H9 (cell line): ENCODE results near the gene MROH7. TPM values are rescaled to one million over a fixed set of nuclear protein-coding genes. Genes with fewer than 3 reads are reported as not detected.

Experiments used
- DNase-seq: peaks from one replicate; pipeline ENCODE4 v3.0.0-alpha.2; 2017
- H2AFZ ChIP-seq: one replicate; pipeline ENCODE4 v1.6.1; 2013; ENCODE audit warnings: mild to moderate bottlenecking, low read length, control low read depth, moderate library complexity
- H2AK5ac ChIP-seq: 2 replicates; pipeline ENCODE4 v1.6.1; 2013; ENCODE audit warnings: low read length, control low read depth, mixed read lengths; ENCODE audit not compliant: insufficient read length
- H2BK120ac ChIP-seq: one replicate; pipeline ENCODE4 v1.6.1; 2013; ENCODE audit warnings: low read depth, mild to moderate bottlenecking, low read length, control low read depth, inconsistent platforms; ENCODE audit not compliant: poor library complexity, severe bottlenecking
- H2BK12ac ChIP-seq: 2 replicates; pipeline ENCODE4 v1.6.1; 2013; ENCODE audit warnings: low read length, control low read depth, mixed read lengths, low read depth; ENCODE audit not compliant: insufficient read length
- H2BK15ac ChIP-seq: 2 replicates; pipeline ENCODE4 v1.6.1; 2013; ENCODE audit warnings: low read depth, low read length, control low read depth
- H2BK20ac ChIP-seq: one replicate; pipeline ENCODE4 v1.6.1; 2013; ENCODE audit warnings: low read depth, mild to moderate bottlenecking, low read length, control low read depth, inconsistent platforms; ENCODE audit not compliant: poor library complexity, severe bottlenecking
- H2BK5ac ChIP-seq: 2 replicates; pipeline ENCODE4 v1.6.1; 2013; ENCODE audit warnings: low read length, control low read depth, mixed read lengths; ENCODE audit not compliant: insufficient read length
- H3K14ac ChIP-seq: 2 replicates; pipeline ENCODE4 v1.6.1; 2013; ENCODE audit warnings: low read length, control low read depth; ENCODE audit not compliant: insufficient read depth
- H3K18ac ChIP-seq: 2 replicates; pipeline ENCODE4 v1.6.1; 2013; ENCODE audit warnings: low read depth, mild to moderate bottlenecking, mixed read lengths, low read length, control low read depth; ENCODE audit not compliant: insufficient read length
- H3K23ac ChIP-seq: 2 replicates; pipeline ENCODE4 v1.6.1; 2013; ENCODE audit warnings: low read length, control low read depth, mixed read lengths, low read depth; ENCODE audit not compliant: insufficient read length
- H3K23me2 ChIP-seq: 2 replicates; pipeline ENCODE4 v1.6.1; 2013; ENCODE audit warnings: low read depth, mild to moderate bottlenecking, mixed read lengths, low read length, control low read depth; ENCODE audit not compliant: insufficient read length, poor library complexity, severe bottlenecking
- H3K27ac ChIP-seq: 2 replicates; pipeline ENCODE4 v1.5.1; 2013; ENCODE audit warnings: low read length, control low read depth, mixed read lengths, low read depth; ENCODE audit not compliant: insufficient read length
- H3K27me3 ChIP-seq: 2 replicates; pipeline ENCODE4 v1.6.1; 2013; ENCODE audit warnings: low read length, control low read depth, inconsistent platforms; ENCODE audit not compliant: insufficient read depth
- H3K4ac ChIP-seq: 2 replicates; pipeline ENCODE4 v1.6.1; 2013; ENCODE audit warnings: low read depth, mild to moderate bottlenecking, control low read depth, inconsistent platforms, low read length, moderate library complexity
- H3K4me1 ChIP-seq: 2 replicates; pipeline ENCODE4 v1.6.1; 2013; ENCODE audit warnings: low read length, control low read depth, inconsistent platforms; ENCODE audit not compliant: insufficient read depth
- H3K4me2 ChIP-seq: 2 replicates; pipeline ENCODE4 v1.6.1; 2013; ENCODE audit warnings: low read length, control low read depth, mixed read lengths; ENCODE audit not compliant: insufficient read length, insufficient read depth
- H3K56ac ChIP-seq: 2 replicates; pipeline ENCODE4 v1.6.1; 2013; ENCODE audit warnings: low read depth, mild to moderate bottlenecking, mixed read lengths, low read length, control low read depth; ENCODE audit not compliant: insufficient read length
- H3K79me1 ChIP-seq: 2 replicates; pipeline ENCODE4 v1.6.1; 2013; ENCODE audit warnings: low read depth, mild to moderate bottlenecking, moderate library complexity, low read length, control low read depth, inconsistent platforms; ENCODE audit not compliant: insufficient read depth, poor library complexity, severe bottlenecking
- H3K79me2 ChIP-seq: 2 replicates; pipeline ENCODE4 v1.6.1; 2013; ENCODE audit warnings: low read length, control low read depth, inconsistent platforms; ENCODE audit not compliant: insufficient read depth
- H3K9ac ChIP-seq: 2 replicates; pipeline ENCODE4 v1.6.1; 2013; ENCODE audit warnings: low read length, control low read depth, mixed read lengths; ENCODE audit not compliant: insufficient read length; ENCODE audit errors: extremely low read depth
- H3K9me3 ChIP-seq: one replicate; pipeline ENCODE4 v1.6.1; 2013; ENCODE audit warnings: low read depth, low read length, inconsistent platforms; ENCODE audit not compliant: control insufficient read depth
- H3T11ph ChIP-seq: one replicate; pipeline ENCODE4 v1.6.1; 2013; ENCODE audit warnings: mild to moderate bottlenecking, low read length, control low read depth, inconsistent platforms
- H4K20me1 ChIP-seq: one replicate; pipeline ENCODE4 v1.6.1; 2013; ENCODE audit not compliant: control insufficient read depth, insufficient read length, insufficient read depth
- H4K5ac ChIP-seq: 2 replicates; pipeline ENCODE4 v1.6.1; 2013; ENCODE audit warnings: low read depth, mild to moderate bottlenecking, mixed read lengths, low read length, control low read depth; ENCODE audit not compliant: insufficient read length
- H4K8ac ChIP-seq: replicated peaks from 2 replicates; pipeline ENCODE4 v1.6.1; 2013; ENCODE audit warnings: low read length, control low read depth, mixed read lengths, low read depth; ENCODE audit not compliant: insufficient read length
- H4K91ac ChIP-seq: 2 replicates; pipeline ENCODE4 v1.6.1; 2013; ENCODE audit warnings: low read depth, mild to moderate bottlenecking, moderate library complexity, mixed read lengths, low read length, control low read depth; ENCODE audit not compliant: insufficient read length
- H3K27ac Mint-ChIP-seq, 3 experiments: 2 replicates in 2 of 3; 3 replicates in 1 of 3; pipeline ENCODE4 v1.8.0; 2020 to 2021; ENCODE audit warnings: mixed read lengths in 3 of 3, mild to moderate bottlenecking in 1 of 3, moderate library complexity in 1 of 3
- H3K27me3 Mint-ChIP-seq: 2 replicates; pipeline ENCODE4 v1.8.0; 2021; ENCODE audit warnings: low read depth, mild to moderate bottlenecking, moderate library complexity, mixed read lengths
- H3K36me3 Mint-ChIP-seq, 3 experiments: 2 replicates in 2 of 3; 3 replicates in 1 of 3; pipeline ENCODE4 v1.8.0; 2020 to 2021; ENCODE audit warnings: low read depth in 3 of 3, mixed read lengths in 3 of 3; ENCODE audit not compliant: insufficient read depth in 1 of 3
- H3K4me1 Mint-ChIP-seq, 2 experiments: 2 replicates each; pipeline ENCODE4 v1.8.0; 2020; ENCODE audit warnings: mixed read lengths in 2 of 2
- H3K4me3 Mint-ChIP-seq, 2 experiments: 2 replicates in 1 of 2; 3 replicates in 1 of 2; pipeline ENCODE4 v1.8.0; 2020 to 2021; ENCODE audit warnings: mild to moderate bottlenecking in 2 of 2, mixed read lengths in 2 of 2, moderate library complexity in 1 of 2
- H3K9me3 Mint-ChIP-seq, 2 experiments: 2 replicates in 1 of 2; 3 replicates in 1 of 2; pipeline ENCODE4 v1.8.0; 2020; ENCODE audit warnings: mild to moderate bottlenecking in 2 of 2, mixed read lengths in 2 of 2, moderate library complexity in 1 of 2
- CTCF ChIP-seq: fragments of 200-600 bp; sonication (generic); conservative IDR thresholded peaks from 3 replicates; pipeline ENCODE4 v1.8.0; 2021; ENCODE audit warnings: antibody characterized with exemption, mild to moderate bottlenecking
- WGBS: extraction: QIAGEN DNeasy Blood & Tissue Kit; methylation state at CpG from one replicate; pipeline ENCODE4 v1.1.7; 2013; ENCODE audit warnings: missing lambda C conversion rate, low lambda C conversion rate, mixed read lengths; ENCODE audit not compliant: insufficient read length; ENCODE audit errors: extremely low coverage; 5-methylcytosine and 5-hydroxymethylcytosine counted together
- total RNA-seq: library from RNA; stranded (reverse); gene quantifications from 2 replicates; pipeline ENCODE4 v1.2.1, GENCODE V29; 2021

The MROH7 gene
- total RNA-seq, 1 experiment from 2014 or later, result 0.09 TPM

GRCh38 chr1:54640361-54640760, 1.2 kb upstream of the MROH7 start:
- H3K4me1 ChIP-seq, result no peaks in the 10 kb centered on the region
- Mint-ChIP-seq H3K36me3 (peaks cover 2 to 16% (median 8%) of the 10 kb centered on the region in 3 experiments; a peak in 6 of 7 replicates), H3K4me3 (no peak overlapping the region), H3K9me3 (peaks cover 23 to 35% of the 10 kb centered on the region in 2 experiments), H3K27me3 (peaks cover 18% of the 10 kb centered on the region), H3K4me1 (peaks cover 4 to 7% of the 10 kb centered on the region in 2 experiments; a peak in 2 of 4 replicates), H3K27ac (no peak overlapping the region)
- H3K4me2 ChIP-seq, result no peak overlapping the region
- no peak overlapping the region for H2BK15ac ChIP-seq
- no peak overlapping the region for H4K5ac ChIP-seq
- no peak overlapping the region for H2BK120ac ChIP-seq
- H3T11ph ChIP-seq, result no peak overlapping the region
- H2BK12ac ChIP-seq, result no peak overlapping the region
- H3K79me1 ChIP-seq, result no peaks in the 10 kb centered on the region
- DNase-seq, result no peak
- H3K9me3 ChIP-seq, result peaks cover 7% of the 10 kb centered on the region
- H3K27me3 ChIP-seq, result no peaks in the 10 kb centered on the region
- no peak overlapping the region for H2BK5ac ChIP-seq
- no peak overlapping the region for H3K56ac ChIP-seq
- H3K14ac ChIP-seq, result no peak overlapping the region
- TF ChIP-seq CTCF, result no peak
- WGBS, result no CpG with 5 or more reads among the region's 4 CpGs
- no peaks in the 10 kb centered on the region for H3K79me2 ChIP-seq
- no peak overlapping the region for H3K27ac ChIP-seq
- H3K4ac ChIP-seq, result no peak overlapping the region
- no peak overlapping the region for H2AK5ac ChIP-seq
- no peak overlapping the region for H2BK20ac ChIP-seq
- H3K18ac ChIP-seq, result no peak overlapping the region
- no peaks in the 10 kb centered on the region for H3K23me2 ChIP-seq
- no peak overlapping the region for H3K23ac ChIP-seq
- H2AFZ ChIP-seq, result no peak overlapping the region
- H4K20me1 ChIP-seq, result no peaks in the 10 kb centered on the region
- no peak overlapping the region for H4K91ac ChIP-seq
- no peak overlapping the region for H3K9ac ChIP-seq
- no peak overlapping the region for H4K8ac ChIP-seq
